ENCODE data around the gene SELENON.

DNA sequence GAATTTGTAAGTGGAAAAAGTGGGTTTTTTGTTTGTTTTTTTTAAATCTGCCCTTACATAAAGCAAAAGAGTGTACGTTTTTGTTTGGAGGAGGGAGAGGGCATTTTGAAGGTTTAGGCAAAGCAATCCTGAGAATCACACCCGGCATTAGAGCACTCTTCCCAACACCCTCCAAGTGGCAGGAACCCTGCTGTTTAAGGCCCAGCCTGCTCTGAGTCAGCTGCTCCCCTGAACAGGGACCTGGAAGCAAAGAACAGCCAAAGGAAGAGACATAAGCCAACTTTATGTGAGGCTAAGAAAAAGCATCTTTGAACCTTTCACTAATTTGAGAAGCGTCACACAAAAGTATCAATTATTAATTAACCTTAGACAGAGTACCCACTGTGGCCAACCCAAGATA lies 36.7 kb downstream of the SELENON start:
- TF ChIP-seq POLR2AphosphoS5 (IDR thresholded peaks at IDR 0.05; ENCODE audit: low read depth, low read length) (no peak), POLR2A (IDR thresholded peaks at IDR 0.05; ENCODE audit: low read depth, low read length) (no peak), TAF1 (IDR thresholded peaks at IDR 0.05; ENCODE audit: low read depth, low read length) (no peak), PAX5 (IDR thresholded peaks at IDR 0.05; ENCODE audit: insufficient read depth, low read length, severe bottlenecking) (no peak), SPI1 (IDR thresholded peaks at IDR 0.05; ENCODE audit: low read depth, low read length) (no peak), POU2F2 (IDR thresholded peaks at IDR 0.05; ENCODE audit: low read depth, low read length) (no peak)

Data from GM12891 (cell line).